GM21529 (cell line): Measurements from ENCODE around the gene WDR36.

Experiments used
- ATAC-seq: cut with Tn5 transposase; IDR thresholded peaks from one replicate; pipeline ENCODE4 v1.9.1; 2021; ENCODE audit not compliant: unreplicated experiment

The WDR36 gene

GRCh38 chr5:111099058-111099778 is 7.1 kb downstream of the WDR36 start:
- no peak for ATAC-seq

GRCh38 chr5:111106320-111106948 is 14.3 kb downstream of the WDR36 start:
- no peak for ATAC-seq

- no peak for ATAC-seq
Measured at GRCh38 chr5:111107371-111107770, 15.2 kb downstream of the WDR36 start.

DNA sequence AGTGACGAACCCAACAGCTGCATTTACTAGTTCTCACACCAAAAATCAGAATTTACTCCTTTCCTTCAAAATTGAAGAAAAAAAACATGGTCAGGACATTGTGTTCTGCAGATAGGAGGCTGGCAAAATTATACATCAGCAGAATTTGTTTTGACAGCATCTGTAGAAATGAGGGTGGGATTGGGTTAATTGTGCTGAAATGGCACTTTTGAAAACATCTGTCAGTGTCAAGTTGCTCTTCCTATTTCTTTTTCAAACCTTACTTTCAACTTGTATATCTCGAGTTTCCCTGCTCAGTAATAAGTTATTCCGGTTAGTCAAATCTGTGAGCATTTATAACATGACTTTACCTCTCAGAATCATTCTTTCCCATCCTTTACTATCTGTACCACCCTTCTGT is 19.8 kb downstream of the WDR36 start:
- ATAC-seq, result no peak

- ATAC-seq, result no peak
Measured at GRCh38 chr5:111113678-111114077, 21.5 kb downstream of the WDR36 start.

DNA sequence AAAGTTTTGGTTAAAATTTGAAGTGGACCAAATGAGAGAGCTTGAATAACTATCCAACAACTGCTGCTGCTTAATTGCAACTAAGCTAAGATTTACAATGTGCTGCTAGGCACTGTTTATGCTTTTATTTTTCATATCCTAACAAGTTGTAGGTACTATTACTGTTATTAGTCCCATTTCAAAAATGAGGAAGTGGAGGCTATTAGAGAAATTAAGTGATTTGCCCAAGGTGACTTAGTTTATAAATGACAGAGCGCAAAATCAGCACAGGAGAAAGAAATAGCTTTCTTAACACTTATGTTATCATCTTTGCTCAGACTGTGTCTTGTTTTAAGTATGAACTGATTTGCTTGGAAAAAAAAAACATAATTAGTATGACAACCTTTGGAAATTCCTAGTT is 23.1 kb downstream of the WDR36 start:
- no peak for ATAC-seq

DNA sequence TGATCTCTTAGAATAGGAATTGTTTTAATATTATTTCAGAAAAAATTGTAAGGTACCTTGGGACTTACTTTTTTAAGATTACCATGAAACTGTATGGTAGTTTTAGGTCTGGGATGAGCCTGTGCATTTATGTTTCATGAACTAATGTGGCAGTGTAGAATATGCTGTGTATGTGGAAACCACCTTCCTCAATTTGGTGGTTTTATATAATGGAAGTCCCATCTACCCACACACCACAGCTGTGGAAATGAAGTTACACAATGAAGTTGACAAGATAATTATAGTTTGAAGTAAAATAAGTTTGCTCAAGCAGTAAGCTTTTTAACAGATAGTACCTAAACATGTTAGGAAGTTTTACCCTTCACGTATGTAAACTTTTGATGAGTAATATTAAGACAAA is 24.4 kb downstream of the WDR36 start:
- ATAC-seq, result no peak

GRCh38 chr5:111117136-111117535 is 25.0 kb downstream of the WDR36 start:
- ATAC-seq, result no peak

GRCh38 chr5:111119221-111119620 is 27.1 kb downstream of the WDR36 start:
- no peak for ATAC-seq

DNA sequence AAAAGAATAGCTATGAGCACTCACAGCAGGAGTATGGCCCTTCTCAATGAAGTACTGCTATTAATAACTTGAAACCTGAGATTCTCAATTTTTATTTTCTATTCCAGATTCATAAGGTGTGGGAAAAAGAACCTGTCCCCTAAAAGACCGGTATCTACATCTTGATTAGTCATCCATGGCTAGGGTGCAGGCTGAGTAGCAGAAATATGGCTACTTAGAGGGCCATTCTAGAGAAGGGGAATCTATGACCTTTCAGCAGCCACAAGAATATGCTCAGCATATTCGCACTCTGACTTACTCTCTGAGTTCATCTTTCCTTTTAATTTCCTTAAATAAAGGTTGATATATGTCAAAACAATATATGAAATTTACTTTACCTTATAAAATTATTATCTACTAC is 27.7 kb downstream of the WDR36 start:
- ATAC-seq, result peak; percentile 59

DNA sequence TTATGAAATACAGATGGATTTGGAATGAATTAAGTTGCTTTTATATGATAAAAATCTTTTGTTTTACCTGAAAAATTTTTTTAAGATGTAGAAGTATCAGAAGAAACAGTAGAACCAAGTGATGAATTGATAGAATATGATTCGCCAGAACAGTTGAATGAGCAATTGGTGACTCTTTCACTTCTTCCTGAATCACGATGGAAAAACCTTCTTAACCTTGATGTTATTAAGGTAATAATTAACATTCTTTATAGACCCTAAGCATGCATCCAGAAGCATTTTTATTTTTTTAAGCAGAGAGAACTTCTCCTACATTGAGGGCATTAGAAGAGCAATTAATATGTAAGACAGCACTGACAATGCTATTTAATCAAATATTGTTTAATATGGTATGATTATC is 28.8 kb downstream of the WDR36 start:
- no peak for ATAC-seq

DNA sequence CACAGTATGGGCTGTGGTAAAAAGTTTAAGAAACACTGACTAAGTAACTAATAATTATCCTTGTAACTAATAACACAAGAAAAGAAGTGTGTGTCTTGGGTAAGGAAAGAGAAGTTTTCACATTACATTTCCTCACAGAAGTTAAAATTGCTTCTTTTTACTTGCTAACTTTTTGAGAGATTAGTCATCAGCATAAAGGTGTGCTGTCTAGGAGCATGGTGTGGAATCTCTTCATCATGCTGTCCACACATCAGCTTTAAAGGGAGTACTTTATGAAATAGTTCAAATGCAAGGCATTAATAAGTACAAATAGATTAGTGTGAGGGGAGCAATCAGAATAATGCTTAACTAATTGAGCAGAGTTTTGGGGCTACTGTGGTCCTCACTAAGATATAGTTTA is 29.8 kb downstream of the WDR36 start:
- no peak for ATAC-seq

DNA sequence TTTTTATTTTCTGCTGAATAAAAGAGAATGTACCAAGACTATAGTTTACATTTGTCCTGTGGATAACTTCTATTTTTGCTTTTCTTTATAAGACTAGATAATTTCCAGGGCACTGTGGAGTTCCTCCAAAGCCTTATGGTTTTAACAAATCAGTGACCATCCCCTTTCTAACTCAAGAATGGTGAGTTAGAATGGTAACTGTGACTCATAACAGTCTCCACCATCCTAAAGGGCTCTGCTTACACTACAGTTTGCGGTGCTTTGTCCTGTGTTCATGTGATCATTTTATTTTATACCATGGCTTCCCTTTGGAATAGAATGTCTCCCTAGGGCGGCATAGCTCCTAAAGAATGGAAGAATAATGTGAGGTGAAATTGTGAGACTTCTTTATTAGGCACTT is 30.2 kb downstream of the WDR36 start:
- no peak for ATAC-seq

- ATAC-seq, result no peak
Measured at GRCh38 chr5:111124793-111125192, 32.6 kb downstream of the WDR36 start.

- ATAC-seq, result no peak
Measured at GRCh38 chr5:111126896-111127295, 34.7 kb downstream of the WDR36 start.

DNA sequence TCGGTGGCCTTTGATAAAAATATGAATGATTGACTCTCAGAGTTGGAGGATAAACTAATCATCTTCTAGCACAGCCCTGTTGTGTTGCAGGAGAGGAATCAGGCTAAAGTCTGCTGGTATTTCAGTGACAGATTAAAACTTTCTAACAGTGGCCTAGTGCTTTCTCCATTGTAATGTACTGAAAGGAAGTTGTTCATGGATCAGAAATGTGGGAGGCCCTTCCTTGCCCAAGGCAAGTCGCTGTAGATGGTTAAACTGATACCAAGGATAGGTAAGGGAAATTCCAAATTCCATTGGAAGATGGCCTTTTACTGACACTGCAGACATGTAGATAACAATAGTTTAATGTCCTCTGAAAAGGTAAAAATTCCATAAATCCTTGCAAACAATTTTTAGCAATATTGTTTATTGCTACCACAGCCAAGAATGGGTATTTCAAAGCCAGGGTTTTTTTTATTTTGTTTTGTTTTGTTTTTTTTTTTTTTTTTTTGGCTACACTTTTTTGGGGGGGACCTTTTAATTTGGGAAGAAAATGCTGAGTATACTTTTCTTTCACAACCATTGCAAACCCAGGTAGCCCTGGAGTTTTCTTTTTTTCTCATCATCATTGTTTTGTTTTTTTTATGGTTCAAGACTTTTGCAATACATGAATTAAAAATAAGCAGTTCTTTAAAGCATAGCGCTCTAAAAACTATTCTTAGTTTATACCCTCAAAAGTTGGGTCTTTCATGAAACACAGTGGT is 35.5 kb downstream of the WDR36 start:
- ATAC-seq, result no peak

GRCh38 chr5:111129938-111130337 is 37.8 kb downstream of the WDR36 start:
- no peak for ATAC-seq

- no peak for ATAC-seq
Measured at GRCh38 chr5:111131356-111131755, 39.2 kb downstream of the WDR36 start.

- ATAC-seq, result no peak
Measured at GRCh38 chr5:111132076-111132475, 39.9 kb downstream of the WDR36 start.

DNA sequence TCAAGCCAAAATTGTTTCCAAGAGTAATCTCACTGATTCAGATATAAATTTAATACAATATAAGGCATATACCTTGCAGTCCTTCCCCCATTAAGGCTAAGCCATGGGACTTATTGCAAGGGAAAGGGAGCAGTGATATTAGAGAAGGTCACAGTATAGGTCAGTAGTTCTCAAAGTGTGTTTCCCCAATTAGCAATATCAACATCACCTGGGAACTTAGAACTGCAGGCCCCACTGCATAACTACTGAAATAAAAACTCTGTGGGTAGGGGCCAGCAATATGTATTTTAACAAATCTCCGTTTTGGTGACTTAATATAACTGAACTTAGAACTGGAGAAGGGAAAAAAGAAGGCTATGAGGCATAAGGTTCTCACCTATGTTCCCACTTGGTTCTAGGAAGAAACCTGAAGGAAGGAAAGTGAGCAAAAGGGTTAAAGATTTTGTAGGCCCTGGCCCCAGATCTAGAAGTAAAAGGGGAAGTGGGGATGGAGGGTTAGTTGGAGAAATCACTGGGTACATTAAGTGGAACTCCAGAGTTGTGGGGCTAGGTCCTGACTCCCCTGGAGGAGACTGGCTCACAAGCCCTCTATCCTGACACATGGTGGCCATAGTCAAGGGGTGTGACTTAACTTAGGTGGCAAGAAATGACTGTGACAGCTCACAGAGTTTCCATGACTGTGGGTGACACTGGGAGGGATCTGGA is 40.7 kb downstream of the WDR36 start:
- no peak for ATAC-seq

- no peak for ATAC-seq
Measured at GRCh38 chr5:111133436-111133751, 41.2 kb downstream of the WDR36 start.

DNA sequence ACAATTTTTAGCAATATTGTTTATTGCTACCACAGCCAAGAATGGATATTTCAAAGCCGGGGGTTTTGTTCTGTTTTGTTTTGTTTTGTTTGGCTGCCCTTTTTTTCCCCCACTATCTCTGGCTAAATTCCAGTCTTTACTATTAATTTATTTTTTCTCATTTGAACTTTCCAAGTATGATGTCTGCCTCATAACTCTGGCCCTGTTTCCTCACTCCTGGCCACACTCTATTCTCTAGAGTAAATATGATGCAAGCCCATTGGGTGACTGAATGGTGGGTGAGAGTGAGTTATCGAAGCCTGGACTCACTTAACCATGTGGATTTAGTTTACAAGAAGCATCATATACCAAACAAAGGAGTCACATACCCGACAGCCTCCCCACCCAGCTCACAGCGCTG is 41.9 kb downstream of the WDR36 start:
- ATAC-seq, result no peak
